Sigmoid colon (tissue), 4 donors: ENCODE data around the gene OR4C45.
"Not testable (repeated sequence)": the region's sequence is repeated elsewhere in the genome, so short reads cannot be mapped to it uniquely, and the experiment has no call there.

Source experiments
- POLR2AphosphoS5 ChIP-seq, 4 donors: sonication (generic); formaldehyde crosslinking; IDR thresholded peaks; one replicate each; pipeline ENCODE4 v1.6.1; 2017; ENCODE audit warnings: antibody characterized with exemption in 4 of 4
- TF ChIP-seq, protein P1 (sequence below), 4 experiments: fragments of 450-650 bp in 3 of 4; fragments of 200-600 bp in 1 of 4; IDR thresholded peaks; one replicate each; pipeline ENCODE4 v1.5.1; 2016 to 2019; ENCODE audit warnings: antibody characterized with exemption in 4 of 4, mild to moderate bottlenecking in 3 of 4, moderate library complexity in 2 of 4

- TF ChIP-seq, protein P1, sequence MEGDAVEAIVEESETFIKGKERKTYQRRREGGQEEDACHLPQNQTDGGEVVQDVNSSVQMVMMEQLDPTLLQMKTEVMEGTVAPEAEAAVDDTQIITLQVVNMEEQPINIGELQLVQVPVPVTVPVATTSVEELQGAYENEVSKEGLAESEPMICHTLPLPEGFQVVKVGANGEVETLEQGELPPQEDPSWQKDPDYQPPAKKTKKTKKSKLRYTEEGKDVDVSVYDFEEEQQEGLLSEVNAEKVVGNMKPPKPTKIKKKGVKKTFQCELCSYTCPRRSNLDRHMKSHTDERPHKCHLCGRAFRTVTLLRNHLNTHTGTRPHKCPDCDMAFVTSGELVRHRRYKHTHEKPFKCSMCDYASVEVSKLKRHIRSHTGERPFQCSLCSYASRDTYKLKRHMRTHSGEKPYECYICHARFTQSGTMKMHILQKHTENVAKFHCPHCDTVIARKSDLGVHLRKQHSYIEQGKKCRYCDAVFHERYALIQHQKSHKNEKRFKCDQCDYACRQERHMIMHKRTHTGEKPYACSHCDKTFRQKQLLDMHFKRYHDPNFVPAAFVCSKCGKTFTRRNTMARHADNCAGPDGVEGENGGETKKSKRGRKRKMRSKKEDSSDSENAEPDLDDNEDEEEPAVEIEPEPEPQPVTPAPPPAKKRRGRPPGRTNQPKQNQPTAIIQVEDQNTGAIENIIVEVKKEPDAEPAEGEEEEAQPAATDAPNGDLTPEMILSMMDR (IDR thresholded peaks at IDR 0.05) = not testable (repeated sequence)
- not testable (repeated sequence) for TF ChIP-seq POLR2AphosphoS5 (IDR thresholded peaks at IDR 0.05)
These were observed 30.4 kb downstream of the OR4C45 start for GRCh38 chr11:50063056-50063455.
